Ovary (tissue), 9 donors: ENCODE measurements around the gene TBC1D32. TPM values are rescaled to one million over a fixed set of nuclear protein-coding genes. Genes with fewer than 3 reads are reported as not detected.

ENCODE experiments used
- DNase-seq, 5 donors: peaks; one replicate each; pipeline ENCODE4 v3.0.0-alpha.2; 2019 to 2020
- H3K27ac ChIP-seq, 2 donors: fragments of 200-600 bp; one replicate each; pipeline versions ENCODE4 v1.5.1 to v1.8.0; 2019 to 2022
- H3K27me3 ChIP-seq: fragments of 200-600 bp; one replicate; pipeline ENCODE4 v1.8.0; 2022
- H3K36me3 ChIP-seq: fragments of 200-600 bp; sonication (generic); one replicate; pipeline ENCODE4 v1.5.1; 2019
- H3K4me1 ChIP-seq: one replicate; pipeline ENCODE4 v1.8.1; 2013; ENCODE audit warnings: mild to moderate bottlenecking, moderate library complexity; ENCODE audit not compliant: insufficient read depth
- H3K4me3 ChIP-seq: fragments of 200-600 bp; sonication (generic); one replicate; pipeline ENCODE4 v1.5.1; 2017
- H3K9me3 ChIP-seq, 2 donors: fragments of 200-600 bp in 1 of 2; sonication (generic) in 1 of 2; one replicate each; pipeline versions ENCODE4 v1.5.1 to v1.8.1; 2013 to 2019; ENCODE audit warnings: mild to moderate bottlenecking in 1 of 2, moderate library complexity in 1 of 2
- EP300 ChIP-seq: sonication (generic); formaldehyde crosslinking; IDR thresholded peaks from one replicate; pipeline ENCODE4 v1.6.1; 2017; ENCODE audit warnings: antibody characterized with exemption
- POLR2A ChIP-seq: fragments of 450-650 bp; IDR thresholded peaks from one replicate; pipeline ENCODE4 v1.6.1; 2017; ENCODE audit warnings: antibody characterized with exemption, mild to moderate bottlenecking, moderate library complexity
- WGBS, 3 donors: extraction: QIAGEN DNeasy Blood & Tissue Kit in 1 of 3; methylation state at CpG; one replicate each; pipeline versions ENCODE4 v1.1.5 to v1.1.7; 2013 to 2017; 5-methylcytosine and 5-hydroxymethylcytosine counted together
- intact Hi-C, 4 donors: fragments of 100-400 bp; cut with DNase I; formaldehyde crosslinking; loops; one replicate each; pipeline versions ENCODE4 v1.11.0 to v1.15.1; 2022 to 2023
- polyA plus RNA-seq, 2 donors: library from polyadenylated mRNA; stranded (reverse); fragments of 200-250 nt in 1 of 2; fragments of 350-450 nt in 1 of 2; fragmentation: Illumina TruSeq in 1 of 2; extraction: RNeasy Lipid Tissue Mini Kit (QIAGEN cat#74804) in 1 of 2; gene quantifications; one replicate each; pipeline ENCODE4 v1.2.3, GENCODE V29; 2013 to 2014
- total RNA-seq, 7 donors: library from RNA; depleted of rRNA in 2 of 7; stranded (reverse); fragments of >200 nt in 2 of 7; fragmentation: NEBNext Ultra II Directional in 3 of 7; extraction: Animal tissue kit (Norgen Biotek cat#: 25700) in 3 of 7; gene quantifications; one replicate each; pipeline versions ENCODE4 v1.1.0 to v1.2.4, GENCODE V29; 2016 to 2023
- TF ChIP-seq, protein P1 (sequence below), 3 donors: fragments of 450-650 bp in 2 of 3; fragments of 200-600 bp in 1 of 3; IDR thresholded peaks; one replicate each; pipeline versions ENCODE4 v1.5.1 to v1.8.0; 2016 to 2022; ENCODE audit warnings: antibody characterized with exemption in 3 of 3, mild to moderate bottlenecking in 1 of 3
- donor health status: DM: no; HTN: no; CAD: no; lungs with moderate emphysema.
- donor health status: DM: no; HTN: no; CAD: no.
- donor health status: Bipolar disorder and iron deficiency.
- donor health status: DM: yes; HTN: yes; CAD: no.
- donor health status: DM: no; HTN: no; CAD: no.
- donor health status: DM: yes; HTN: yes; CAD: no.

TBC1D32 gene
- total and polyA plus RNA-seq, 9 donors, result 2.4 to 13.4 (median 7.8) TPM

DNA sequence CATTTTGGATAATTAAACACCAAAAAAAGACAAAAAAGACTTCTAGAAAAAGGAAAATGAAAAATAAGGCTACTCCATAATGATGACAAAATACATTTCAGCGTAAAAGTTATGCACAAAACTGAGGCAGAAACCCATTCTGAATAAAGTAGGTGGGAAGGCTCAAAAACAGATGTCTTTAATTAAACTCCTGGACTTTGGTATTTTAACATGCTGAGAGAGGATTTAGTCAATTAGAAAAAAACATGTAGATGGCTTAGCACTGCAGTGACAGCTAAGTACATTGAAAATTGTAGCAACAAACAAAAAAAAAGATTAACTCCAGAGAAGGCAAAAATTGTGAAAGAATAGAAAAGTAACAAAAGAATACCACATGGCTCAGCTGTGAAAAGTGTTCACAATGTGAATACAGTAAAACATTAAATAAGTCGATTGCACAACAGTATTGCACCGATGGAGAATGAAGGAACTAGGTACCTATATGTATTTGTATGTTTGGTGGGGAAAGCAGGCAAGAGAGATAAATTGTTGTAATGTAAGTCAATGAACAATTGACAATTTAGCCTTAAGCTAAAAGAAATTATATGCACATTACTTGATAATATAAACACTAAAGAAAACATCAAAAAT lies 59.5 kb downstream of the TBC1D32 start:
- intact Hi-C loops, result no loop called here
- no peaks in the 10 kb centered on the region for H3K9me3 ChIP-seq
- no peak for DNase-seq
- no peaks in the 10 kb centered on the region for H3K27me3 ChIP-seq
- H3K4me1 ChIP-seq, result no peaks in the 10 kb centered on the region
- WGBS, 3 donors, result 91 to 95% (median 93%) methylated on average over 3 of the region's 3 CpGs
- no peaks in the 10 kb centered on the region for H3K36me3 ChIP-seq
- no peak overlapping the region for H3K4me3 ChIP-seq
- H3K27ac ChIP-seq, result no peak overlapping the region
- no peak for TF ChIP-seq EP300
- TF ChIP-seq POLR2A, result no peak
- TF ChIP-seq, protein P1, sequence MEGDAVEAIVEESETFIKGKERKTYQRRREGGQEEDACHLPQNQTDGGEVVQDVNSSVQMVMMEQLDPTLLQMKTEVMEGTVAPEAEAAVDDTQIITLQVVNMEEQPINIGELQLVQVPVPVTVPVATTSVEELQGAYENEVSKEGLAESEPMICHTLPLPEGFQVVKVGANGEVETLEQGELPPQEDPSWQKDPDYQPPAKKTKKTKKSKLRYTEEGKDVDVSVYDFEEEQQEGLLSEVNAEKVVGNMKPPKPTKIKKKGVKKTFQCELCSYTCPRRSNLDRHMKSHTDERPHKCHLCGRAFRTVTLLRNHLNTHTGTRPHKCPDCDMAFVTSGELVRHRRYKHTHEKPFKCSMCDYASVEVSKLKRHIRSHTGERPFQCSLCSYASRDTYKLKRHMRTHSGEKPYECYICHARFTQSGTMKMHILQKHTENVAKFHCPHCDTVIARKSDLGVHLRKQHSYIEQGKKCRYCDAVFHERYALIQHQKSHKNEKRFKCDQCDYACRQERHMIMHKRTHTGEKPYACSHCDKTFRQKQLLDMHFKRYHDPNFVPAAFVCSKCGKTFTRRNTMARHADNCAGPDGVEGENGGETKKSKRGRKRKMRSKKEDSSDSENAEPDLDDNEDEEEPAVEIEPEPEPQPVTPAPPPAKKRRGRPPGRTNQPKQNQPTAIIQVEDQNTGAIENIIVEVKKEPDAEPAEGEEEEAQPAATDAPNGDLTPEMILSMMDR (IDR thresholded peaks at IDR 0.05), result no peak

DNA sequence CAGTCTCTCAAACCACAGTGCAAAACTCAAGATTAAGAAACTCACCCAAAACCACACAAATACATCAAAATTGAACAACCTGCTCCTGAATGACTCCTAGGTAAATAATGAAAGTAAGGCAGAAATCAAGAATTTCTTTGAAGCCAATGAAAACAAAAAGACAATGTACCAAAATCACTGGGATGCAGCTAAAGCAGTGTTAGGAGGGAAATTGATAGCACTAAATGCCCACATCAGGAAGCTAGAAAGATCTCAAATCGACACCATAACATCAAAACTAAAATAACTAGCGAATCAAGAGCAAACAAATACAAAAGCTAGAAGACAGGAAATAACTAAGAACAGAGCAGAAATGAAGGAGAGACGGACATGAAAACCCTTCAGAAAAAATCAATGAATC lies 70.5 kb downstream of the TBC1D32 start:
- H3K27me3 ChIP-seq, result no peaks in the 10 kb centered on the region
- TF ChIP-seq POLR2A (no peak), EP300 (no peak)
- TF ChIP-seq, protein P1 (IDR thresholded peaks at IDR 0.05), result no peak
- peaks cover 0 to 12% of the 10 kb centered on the region in 2 donors for H3K9me3 ChIP-seq
- no peaks in the 10 kb centered on the region for H3K4me1 ChIP-seq
- intact Hi-C loops, result no loop called here
- H3K4me3 ChIP-seq, result no peak overlapping the region
- DNase-seq, result no peak
- WGBS, 3 donors, result 97 to 98% (median 97%) methylated on average over 3 of the region's 3 CpGs
- no peaks in the 10 kb centered on the region for H3K36me3 ChIP-seq
- no peak overlapping the region for H3K27ac ChIP-seq

DNA sequence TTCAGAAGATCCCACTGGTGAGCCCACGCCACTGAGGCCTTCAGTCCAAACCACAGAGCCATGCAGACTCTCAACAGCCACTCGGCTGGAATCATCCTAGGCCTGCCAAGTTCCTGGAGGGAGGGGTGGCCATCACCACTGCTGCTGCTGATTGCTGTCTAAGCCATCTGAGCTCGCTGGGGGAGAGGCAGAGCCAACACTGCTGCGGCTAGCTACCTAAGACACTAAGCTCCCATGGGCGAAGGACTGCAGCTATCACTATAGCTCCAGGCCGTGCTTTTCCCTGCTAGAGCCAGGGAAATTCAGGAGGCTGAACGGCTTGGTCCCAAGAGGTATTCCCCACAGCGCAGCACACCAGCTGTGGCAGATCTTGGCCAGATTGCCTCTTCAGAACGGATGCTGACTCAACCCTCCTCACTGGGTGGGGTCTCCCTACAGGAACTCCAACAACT lies 73.6 kb downstream of the TBC1D32 start:
- no peaks in the 10 kb centered on the region for H3K36me3 ChIP-seq
- no peak overlapping the region for H3K27ac ChIP-seq
- H3K4me3 ChIP-seq, result no peak overlapping the region
- no peaks in the 10 kb centered on the region for H3K4me1 ChIP-seq
- no peaks in the 10 kb centered on the region for H3K27me3 ChIP-seq
- intact Hi-C loops, result no loop called here
- 91 to 95% (median 92%) methylated on average over 9 of the region's 9 CpGs for WGBS, 3 donors
- H3K9me3 ChIP-seq, result no peaks in the 10 kb centered on the region
- TF ChIP-seq POLR2A, result no peak
- TF ChIP-seq, protein P1 (IDR thresholded peaks at IDR 0.05), result no peak
- TF ChIP-seq EP300, result no peak
- DNase-seq, result no peak

DNA sequence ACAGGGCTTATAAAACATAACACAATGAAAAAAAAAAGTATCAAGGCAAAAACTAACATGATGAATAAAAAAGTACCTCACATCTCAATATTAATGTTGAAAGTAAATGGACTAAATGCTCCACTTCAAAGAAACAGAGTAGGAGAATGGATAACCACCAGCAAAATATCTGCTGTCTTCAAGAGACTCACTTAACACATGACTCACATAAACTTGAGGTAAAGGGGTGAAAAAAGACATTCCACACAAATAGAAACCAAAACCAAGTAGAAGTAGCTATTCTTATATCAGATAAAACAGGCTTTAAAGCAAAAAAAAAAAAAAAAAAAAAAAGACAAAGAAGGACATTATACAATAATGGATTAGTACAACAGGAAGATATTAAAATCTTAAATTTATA lies 86.9 kb downstream of the TBC1D32 start:
- DNase-seq, result no peak
- no peaks in the 10 kb centered on the region for H3K4me1 ChIP-seq
- H3K36me3 ChIP-seq, result no peaks in the 10 kb centered on the region
- no peaks in the 10 kb centered on the region for H3K27me3 ChIP-seq
- intact Hi-C loops, result no loop called here
- H3K27ac ChIP-seq, result no peak overlapping the region
- no peaks in the 10 kb centered on the region for H3K9me3 ChIP-seq
- TF ChIP-seq EP300, result no peak
- no peak overlapping the region for H3K4me3 ChIP-seq

DNA sequence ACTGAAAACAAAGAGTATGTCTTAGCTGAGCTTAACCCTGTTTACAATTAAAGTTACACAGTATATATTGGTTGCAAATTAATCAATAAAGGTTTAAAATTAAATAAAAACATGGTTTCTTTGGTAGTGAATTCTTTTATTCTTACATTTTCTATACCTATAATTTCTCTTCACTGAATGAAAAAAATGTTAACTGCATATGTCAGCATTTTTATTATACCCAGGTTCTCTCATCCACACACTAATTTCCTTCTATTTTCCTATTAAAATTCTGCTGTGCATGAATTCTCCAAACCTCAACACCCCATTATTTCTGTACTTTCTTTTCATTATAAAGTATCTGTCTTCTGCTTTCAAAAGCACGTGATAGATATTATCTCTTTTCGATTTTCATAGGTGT lies 91.9 kb downstream of the TBC1D32 start:
- TF ChIP-seq POLR2A, result no peak
- WGBS, 3 donors, result 93 to 96% (median 93%) methylated on average over 2 of the region's 2 CpGs

More for the DNA sequence above, 91.9 kb downstream of the TBC1D32 start:
- no peaks in the 10 kb centered on the region for H3K27me3 ChIP-seq
- H3K27ac ChIP-seq, result no peak overlapping the region
- H3K4me3 ChIP-seq, result no peak overlapping the region
- no peak for DNase-seq
- intact Hi-C loops, result no loop called here
- H3K36me3 ChIP-seq, result no peaks in the 10 kb centered on the region
- no peaks in the 10 kb centered on the region for H3K9me3 ChIP-seq
- no peaks in the 10 kb centered on the region for H3K4me1 ChIP-seq
